Mesothelial cell of epicardium (in vitro differentiated cells): ENCODE measurements around the gene NPHP4. TPM values are rescaled to one million over a fixed set of nuclear protein-coding genes. Genes with fewer than 3 reads are reported as not detected.

ENCODE experiments used
- DNase-seq, 2 experiments: peaks; one replicate each; pipeline ENCODE4 v3.0.0; 2021; ENCODE audit warnings: low spot score in 2 of 2; ENCODE audit not compliant: unreplicated experiment in 2 of 2
- H3K27ac Mint-ChIP-seq: 2 replicates; pipeline ENCODE4 v1.8.0; 2021; ENCODE audit warnings: mixed read lengths
- H3K27me3 Mint-ChIP-seq: 2 replicates; pipeline ENCODE4 v1.8.0; 2021; ENCODE audit warnings: low read depth, mixed read lengths
- H3K36me3 Mint-ChIP-seq: 2 replicates; pipeline ENCODE4 v1.8.0; 2021; ENCODE audit warnings: mixed read lengths
- H3K4me1 Mint-ChIP-seq: 2 replicates; pipeline ENCODE4 v1.8.0; 2021; ENCODE audit warnings: mixed read lengths
- H3K4me3 Mint-ChIP-seq: 2 replicates; pipeline ENCODE4 v1.8.0; 2021; ENCODE audit warnings: mild to moderate bottlenecking, moderate library complexity, mixed read lengths
- H3K9me3 Mint-ChIP-seq: 2 replicates; pipeline ENCODE4 v1.8.0; 2021; ENCODE audit warnings: mixed read lengths
- total RNA-seq: library from RNA; stranded (reverse); gene quantifications from 3 replicates; pipeline ENCODE4 v1.2.1, GENCODE V29; 2021
- TF ChIP-seq, protein P1 (sequence below): fragments of 200-600 bp; sonication (generic); IDR thresholded peaks from one replicate; pipeline ENCODE4 v1.5.0; 2021; ENCODE audit warnings: antibody characterized with exemption; ENCODE audit not compliant: unreplicated experiment

The NPHP4 gene
- total RNA-seq, 1 donor from 2014 or later: 16.4 TPM

- TF ChIP-seq, protein P1, sequence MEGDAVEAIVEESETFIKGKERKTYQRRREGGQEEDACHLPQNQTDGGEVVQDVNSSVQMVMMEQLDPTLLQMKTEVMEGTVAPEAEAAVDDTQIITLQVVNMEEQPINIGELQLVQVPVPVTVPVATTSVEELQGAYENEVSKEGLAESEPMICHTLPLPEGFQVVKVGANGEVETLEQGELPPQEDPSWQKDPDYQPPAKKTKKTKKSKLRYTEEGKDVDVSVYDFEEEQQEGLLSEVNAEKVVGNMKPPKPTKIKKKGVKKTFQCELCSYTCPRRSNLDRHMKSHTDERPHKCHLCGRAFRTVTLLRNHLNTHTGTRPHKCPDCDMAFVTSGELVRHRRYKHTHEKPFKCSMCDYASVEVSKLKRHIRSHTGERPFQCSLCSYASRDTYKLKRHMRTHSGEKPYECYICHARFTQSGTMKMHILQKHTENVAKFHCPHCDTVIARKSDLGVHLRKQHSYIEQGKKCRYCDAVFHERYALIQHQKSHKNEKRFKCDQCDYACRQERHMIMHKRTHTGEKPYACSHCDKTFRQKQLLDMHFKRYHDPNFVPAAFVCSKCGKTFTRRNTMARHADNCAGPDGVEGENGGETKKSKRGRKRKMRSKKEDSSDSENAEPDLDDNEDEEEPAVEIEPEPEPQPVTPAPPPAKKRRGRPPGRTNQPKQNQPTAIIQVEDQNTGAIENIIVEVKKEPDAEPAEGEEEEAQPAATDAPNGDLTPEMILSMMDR: no peak
- H3K4me1 Mint-ChIP-seq: no peaks in the 10 kb centered on the region
- H3K9me3 Mint-ChIP-seq: peaks cover 6% of the 10 kb centered on the region
- no peak overlapping the region for H3K27ac Mint-ChIP-seq
- DNase-seq: no peak
- no peaks in the 10 kb centered on the region for H3K27me3 Mint-ChIP-seq
- no peak overlapping the region for H3K4me3 Mint-ChIP-seq
- peaks cover 9% of the 10 kb centered on the region for H3K36me3 Mint-ChIP-seq
Measured at GRCh38 chr1:5921671-5922070, 70.6 kb downstream of the NPHP4 start.

DNA sequence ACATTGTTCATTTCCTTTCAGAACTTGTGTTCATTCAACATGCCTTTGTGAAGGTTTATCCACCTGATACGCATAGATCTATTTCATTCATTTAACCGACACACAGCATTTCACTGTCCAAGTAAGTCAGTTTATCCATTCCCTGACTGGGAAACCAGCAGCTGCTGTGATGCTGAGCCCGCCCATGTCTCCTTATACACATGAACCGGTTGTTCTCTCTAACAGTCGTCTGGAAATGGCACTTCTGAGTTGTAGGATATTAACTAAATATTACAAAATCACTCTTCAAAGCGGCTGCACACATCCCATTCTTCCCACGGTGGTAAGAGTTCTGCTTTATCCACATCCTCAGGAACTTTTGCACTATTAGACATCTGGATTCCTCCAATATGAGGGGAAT, 71.1 kb downstream of the NPHP4 start:
- H3K27ac Mint-ChIP-seq: no peak overlapping the region
- H3K9me3 Mint-ChIP-seq: peaks cover 6% of the 10 kb centered on the region
- H3K4me1 Mint-ChIP-seq: peaks cover 1% of the 10 kb centered on the region
- H3K4me3 Mint-ChIP-seq: no peak overlapping the region
- H3K36me3 Mint-ChIP-seq: peaks cover 6% of the 10 kb centered on the region
- no peaks in the 10 kb centered on the region for H3K27me3 Mint-ChIP-seq
- TF ChIP-seq, protein P1: no peak
- no peak for DNase-seq

DNA sequence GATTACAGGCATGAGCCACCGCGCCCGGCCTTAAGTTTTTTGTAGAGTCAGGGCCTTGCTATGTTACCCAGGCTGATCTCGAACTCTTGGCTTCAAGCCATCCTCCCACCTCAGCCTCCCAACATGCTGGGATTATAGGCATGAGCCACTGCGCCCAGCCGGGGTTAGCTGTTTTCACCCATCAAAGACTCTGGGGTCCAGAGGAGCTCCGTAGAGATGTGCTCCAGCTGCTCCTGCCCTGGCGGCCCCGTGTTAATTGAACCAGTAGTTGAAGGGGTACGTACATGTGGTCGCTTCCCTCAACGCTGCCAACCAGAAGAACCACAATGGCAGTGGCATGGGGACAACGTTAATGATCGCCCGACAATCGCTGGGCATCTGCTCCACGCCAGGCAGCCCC, 72.0 kb downstream of the NPHP4 start:
- TF ChIP-seq, protein P1: no peak

DNA sequence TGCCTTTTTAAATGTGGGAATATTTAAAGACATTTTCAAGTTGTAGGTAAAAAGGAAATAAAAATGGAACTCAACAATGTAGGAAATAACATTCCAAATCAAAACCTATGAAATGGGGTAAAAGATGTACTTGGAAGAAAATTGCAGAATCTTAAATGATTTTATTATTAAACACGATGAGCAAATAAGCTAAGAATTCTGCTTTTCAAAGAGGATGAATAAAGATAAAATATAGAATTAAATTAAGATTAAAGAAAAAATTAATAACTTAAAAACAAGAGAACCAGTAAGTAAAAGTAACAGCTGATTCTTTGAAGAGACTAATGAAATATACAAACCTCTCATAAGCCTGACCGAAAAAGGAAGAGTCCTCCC, 74.0 kb downstream of the NPHP4 start:
- DNase-seq: no peak
- Mint-ChIP-seq H3K36me3 (no peaks in the 10 kb centered on the region), H3K9me3 (no peaks in the 10 kb centered on the region), H3K4me1 (peaks cover 22% of the 10 kb centered on the region), H3K27me3 (no peaks in the 10 kb centered on the region), H3K27ac (no peak overlapping the region), H3K4me3 (no peak overlapping the region)
- TF ChIP-seq, protein P1: no peak

More for the DNA sequence above, 72.0 kb downstream of the NPHP4 start:
- Mint-ChIP-seq H3K27ac (no peak overlapping the region), H3K27me3 (no peaks in the 10 kb centered on the region), H3K4me3 (no peak overlapping the region), H3K36me3 (peaks cover 3% of the 10 kb centered on the region), H3K4me1 (peaks cover 8% of the 10 kb centered on the region), H3K9me3 (peaks cover 6% of the 10 kb centered on the region)
- peak in 1 of 2 experiments; percentile 29 for DNase-seq

DNA sequence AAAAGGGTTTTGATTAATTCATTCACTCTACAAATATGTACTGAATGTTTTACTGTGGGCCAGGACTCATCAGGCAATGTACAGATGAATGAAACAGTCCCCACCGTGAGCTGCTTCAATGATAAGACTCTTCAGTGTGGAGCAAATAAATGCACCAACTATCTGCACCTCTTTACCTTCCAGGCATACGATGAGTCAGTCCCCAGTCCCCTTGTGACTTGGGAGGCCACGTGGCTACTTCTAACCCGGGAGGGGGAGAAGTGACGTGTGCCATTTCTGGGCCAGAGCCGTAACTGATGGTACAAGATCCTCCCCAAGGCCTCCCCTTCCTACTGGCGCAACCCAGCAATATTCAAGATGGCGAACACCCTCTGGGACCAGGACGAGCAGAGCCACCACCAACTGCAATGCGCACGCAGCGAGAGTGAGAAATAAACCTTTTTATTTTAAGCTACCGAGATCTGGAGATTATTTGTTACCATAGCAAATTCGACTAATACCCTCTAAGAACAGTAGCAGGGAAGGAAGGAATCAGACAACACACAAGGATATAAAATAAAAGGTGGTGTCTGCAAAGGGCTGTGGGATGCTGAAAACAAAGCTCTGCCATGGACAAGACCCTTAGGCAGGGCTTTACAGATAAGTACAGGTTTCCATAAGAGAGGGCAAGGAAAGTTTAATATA, 74.5 kb downstream of the NPHP4 start:
- TF ChIP-seq, protein P1: no peak
- peaks cover 24% of the 10 kb centered on the region for H3K4me1 Mint-ChIP-seq
- no peaks in the 10 kb centered on the region for H3K27me3 Mint-ChIP-seq
- H3K4me3 Mint-ChIP-seq: no peak overlapping the region
- DNase-seq: no peak
- H3K36me3 Mint-ChIP-seq: no peaks in the 10 kb centered on the region
- no peaks in the 10 kb centered on the region for H3K9me3 Mint-ChIP-seq
- no peak overlapping the region for H3K27ac Mint-ChIP-seq

- H3K4me1 Mint-ChIP-seq: peaks cover 24% of the 10 kb centered on the region
- no peak for DNase-seq
- H3K36me3 Mint-ChIP-seq: no peaks in the 10 kb centered on the region
- no peaks in the 10 kb centered on the region for H3K27me3 Mint-ChIP-seq
- TF ChIP-seq, protein P1: no peak
- no peaks in the 10 kb centered on the region for H3K9me3 Mint-ChIP-seq
- no peak overlapping the region for H3K4me3 Mint-ChIP-seq
- H3K27ac Mint-ChIP-seq: no peak overlapping the region
Measured at GRCh38 chr1:5917281-5917590, 75.0 kb downstream of the NPHP4 start.
